HUES64 (cell line): ENCODE results near the gene FAM114A1.
A peak's percentile ranks its signal among the peaks of the same experiment; 100 is the strongest.

Experiments used
- H3K27ac ChIP-seq: 2 replicates; pipeline ENCODE4 v1.7.0; 2013; ENCODE audit warnings: low read depth, low read length, inconsistent platforms
- H3K27me3 ChIP-seq: 2 replicates; pipeline ENCODE4 v1.6.1; 2013; ENCODE audit warnings: mild to moderate bottlenecking, low read length; ENCODE audit not compliant: insufficient read depth
- H3K36me3 ChIP-seq: 2 replicates; pipeline ENCODE4 v1.6.1; 2013; ENCODE audit warnings: mild to moderate bottlenecking, low read length; ENCODE audit not compliant: insufficient read depth
- H3K4me1 ChIP-seq: 2 replicates; pipeline ENCODE4 v1.6.1; 2013; ENCODE audit warnings: mild to moderate bottlenecking, low read length, moderate library complexity; ENCODE audit not compliant: insufficient read depth
- H3K4me3 ChIP-seq: 2 replicates; pipeline ENCODE4 v1.5.1; 2013; ENCODE audit warnings: mild to moderate bottlenecking, low read length, moderate library complexity
- H3K9ac ChIP-seq: 2 replicates; pipeline ENCODE4 v1.6.1; 2013; ENCODE audit warnings: mild to moderate bottlenecking, low read depth, low read length
- H3K9me3 ChIP-seq: 2 replicates; pipeline ENCODE4 v1.6.1; 2013; ENCODE audit warnings: low read depth, low read length; ENCODE audit not compliant: insufficient read depth
- WGBS: fragments of 150-250, 120-280 bp; methylation state at CpG from one replicate; pipeline ENCODE4 v1.1.7; 2013; ENCODE audit warnings: missing lambda C conversion rate; 5-methylcytosine and 5-hydroxymethylcytosine counted together

FAM114A1 gene

GRCh38 chr4:38832624-38833528 is 34.7 kb upstream of the FAM114A1 start:
- Histone ChIP-seq H3K9ac (no peak overlapping the region), H3K27ac (no peak overlapping the region), H3K9me3 (peaks cover 5% of the 10 kb centered on the region; the same call in 1 of the 2 replicates), H3K36me3 (no peaks in the 10 kb centered on the region), H3K4me3 (no peak overlapping the region), H3K27me3 (no peaks in the 10 kb centered on the region), H3K4me1 (no peaks in the 10 kb centered on the region)
- WGBS: 91% methylated on average over 7 of the region's 7 CpGs

DNA sequence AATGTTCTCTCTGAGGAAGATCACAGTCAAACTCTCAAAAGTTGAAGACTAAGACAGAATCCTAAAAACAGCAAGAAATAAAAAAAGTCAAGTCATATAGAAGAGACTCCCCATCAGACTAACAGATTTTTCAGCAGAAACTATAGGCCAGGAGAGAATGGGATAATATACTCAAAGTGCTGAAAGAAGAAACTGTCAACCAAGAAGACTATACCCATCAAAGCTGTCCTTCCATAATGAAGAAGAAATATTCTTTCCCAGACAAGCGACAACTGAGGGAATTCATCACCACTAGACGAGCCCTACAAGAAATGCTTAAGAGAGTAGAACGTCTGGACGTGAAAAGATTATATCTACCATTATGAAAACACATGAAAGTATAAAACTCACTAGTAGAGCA is 33.0 kb upstream of the FAM114A1 start:
- no peaks in the 10 kb centered on the region for H3K27me3 ChIP-seq
- H3K4me1 ChIP-seq: no peaks in the 10 kb centered on the region
- H3K9me3 ChIP-seq: peaks cover 5% of the 10 kb centered on the region; the same call in 1 of the 2 replicates
- H3K27ac ChIP-seq: no peak overlapping the region
- H3K9ac ChIP-seq: no peak overlapping the region
- H3K4me3 ChIP-seq: no peak overlapping the region
- 91% methylated on average over 2 of the region's 4 CpGs for WGBS
- no peaks in the 10 kb centered on the region for H3K36me3 ChIP-seq

DNA sequence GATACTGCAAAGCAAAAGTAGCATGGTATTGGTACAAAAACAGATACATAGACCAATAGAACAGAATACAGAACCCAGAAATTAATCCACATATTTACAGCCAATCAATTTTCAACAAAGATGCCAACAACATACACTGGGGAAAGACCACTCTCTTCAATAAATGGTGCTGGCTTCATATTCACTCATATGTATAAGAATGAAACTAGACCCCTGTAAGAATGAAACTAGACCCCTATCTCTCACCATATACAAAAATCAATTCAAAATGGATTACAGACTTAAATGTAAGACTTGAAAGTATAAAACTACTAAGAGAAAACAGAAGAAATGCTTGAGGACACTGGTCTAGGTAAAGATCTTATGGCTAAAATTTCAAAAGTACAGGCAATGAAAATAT is 30.3 kb upstream of the FAM114A1 start:
- Histone ChIP-seq H3K9ac (no peak overlapping the region), H3K9me3 (0 out of 2 replicates have a peak, but pooled peaks cover 5% of the 10 kb centered on the region), H3K27ac (no peak overlapping the region), H3K36me3 (no peaks in the 10 kb centered on the region), H3K27me3 (no peaks in the 10 kb centered on the region), H3K4me1 (no peaks in the 10 kb centered on the region), H3K4me3 (no peak overlapping the region)

GRCh38 chr4:38837849-38838248 is 29.8 kb upstream of the FAM114A1 start:
- no peak overlapping the region for H3K9ac ChIP-seq
- no CpG with 5 or more reads among the region's 2 CpGs for WGBS
- no peaks in the 10 kb centered on the region for H3K36me3 ChIP-seq
- H3K4me1 ChIP-seq: no peaks in the 10 kb centered on the region
- H3K27ac ChIP-seq: no peak overlapping the region
- H3K9me3 ChIP-seq: 0 out of 2 replicates have a peak, but pooled peaks cover 5% of the 10 kb centered on the region
- no peak overlapping the region for H3K4me3 ChIP-seq
- H3K27me3 ChIP-seq: no peaks in the 10 kb centered on the region

DNA sequence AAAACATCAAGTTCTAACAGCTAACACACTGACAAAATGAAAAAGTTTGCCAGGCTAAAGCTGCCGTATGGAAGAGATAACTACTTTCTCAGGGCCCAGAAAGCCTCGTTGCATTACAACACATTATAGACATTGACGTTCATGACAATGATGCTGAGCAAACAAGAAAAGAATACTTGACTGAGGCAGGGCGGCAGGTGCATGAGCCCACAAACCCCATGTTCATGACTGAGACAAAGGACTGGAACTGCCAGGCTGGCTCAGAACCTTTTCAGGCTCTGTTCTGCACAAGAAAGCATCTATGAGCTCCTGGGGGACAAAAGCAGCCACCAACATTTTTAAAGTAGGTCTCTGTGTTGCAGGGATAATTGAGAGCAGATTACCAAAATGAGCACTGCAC is 24.6 kb upstream of the FAM114A1 start:
- H3K4me1 ChIP-seq: no peaks in the 10 kb centered on the region
- H3K27ac ChIP-seq: no peak overlapping the region

DNA sequence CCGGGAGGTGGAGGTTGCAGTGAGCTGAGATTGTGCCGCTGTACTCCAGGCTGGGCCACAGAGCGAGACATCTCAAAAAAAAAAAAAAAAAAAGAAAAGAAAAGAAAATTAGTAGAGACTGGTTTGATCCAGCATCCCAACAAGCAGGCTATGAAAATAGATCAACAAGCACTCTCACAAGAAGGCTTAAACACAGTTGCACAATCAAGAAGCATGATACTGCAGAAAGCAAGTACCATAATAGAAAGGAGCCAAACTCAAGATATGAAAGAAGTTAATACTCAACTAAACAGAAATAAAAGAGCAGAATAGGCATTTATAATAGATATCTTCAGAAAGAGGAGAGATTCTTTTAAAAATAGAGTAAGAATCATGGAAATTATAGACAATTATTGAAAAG is 21.6 kb upstream of the FAM114A1 start:
- no peaks in the 10 kb centered on the region for H3K4me1 ChIP-seq
- WGBS: 98% methylated on average over 2 of the region's 3 CpGs
- no peaks in the 10 kb centered on the region for H3K27me3 ChIP-seq
- H3K27ac ChIP-seq: no peak overlapping the region
- H3K4me3 ChIP-seq: no peak overlapping the region
- H3K9me3 ChIP-seq: peaks cover 3% of the 10 kb centered on the region; the same call in 1 of the 2 replicates
- H3K36me3 ChIP-seq: no peaks in the 10 kb centered on the region
- H3K9ac ChIP-seq: no peak overlapping the region

More for the DNA sequence above, 24.6 kb upstream of the FAM114A1 start:
- WGBS: 85% methylated on average over 4 of the region's 4 CpGs
- H3K27me3 ChIP-seq: no peaks in the 10 kb centered on the region
- H3K36me3 ChIP-seq: no peaks in the 10 kb centered on the region
- peaks cover 3% of the 10 kb centered on the region; the same call in 1 of the 2 replicates for H3K9me3 ChIP-seq
- no peak overlapping the region for H3K4me3 ChIP-seq
- H3K9ac ChIP-seq: no peak overlapping the region

DNA sequence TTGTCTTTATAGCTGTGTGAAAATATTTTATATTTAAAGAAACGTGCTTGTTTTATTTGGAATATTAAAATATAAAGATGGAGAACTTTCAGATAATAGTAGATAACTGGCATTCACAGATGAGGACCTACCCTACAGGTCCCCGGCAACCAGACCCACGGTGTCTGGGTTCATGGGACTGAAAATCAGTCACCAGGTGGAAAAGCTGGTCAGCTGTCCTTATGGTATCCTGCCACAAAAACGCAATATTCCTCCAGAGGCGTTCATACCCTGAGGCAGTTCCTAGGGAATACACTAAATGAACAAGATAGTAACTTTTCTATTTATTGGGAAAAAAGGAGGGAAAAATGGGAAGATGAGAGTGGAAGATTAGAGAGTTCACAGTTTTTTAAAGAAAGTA is 12.1 kb upstream of the FAM114A1 start:
- Histone ChIP-seq H3K9me3 (no peaks in the 10 kb centered on the region), H3K4me3 (no peak overlapping the region), H3K4me1 (peaks cover 13% of the 10 kb centered on the region; the same call in 1 of the 2 replicates), H3K27me3 (no peaks in the 10 kb centered on the region), H3K9ac (no peak overlapping the region), H3K27ac (no peak overlapping the region), H3K36me3 (no peaks in the 10 kb centered on the region)
- 93% methylated on average over 5 of the region's 5 CpGs for WGBS

DNA sequence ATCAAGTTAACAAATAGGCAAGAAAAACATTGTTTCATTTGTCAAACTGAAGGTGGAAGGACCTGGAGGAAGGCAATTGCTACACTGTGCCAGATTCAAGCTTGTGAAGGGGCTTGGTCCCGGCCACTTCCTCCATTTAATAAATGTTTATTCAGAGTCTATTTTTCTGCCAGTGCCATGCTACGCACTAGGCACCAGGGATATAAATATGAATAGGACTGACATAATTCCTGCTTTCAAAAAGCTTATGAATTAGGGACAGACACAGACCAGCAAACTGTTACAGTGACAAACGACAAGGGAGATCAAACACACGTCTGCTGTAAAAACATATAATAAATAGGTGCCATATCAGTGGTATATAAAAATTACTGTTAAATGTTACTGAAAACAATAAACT is 11.6 kb upstream of the FAM114A1 start:
- H3K4me3 ChIP-seq: no peak overlapping the region
- H3K27ac ChIP-seq: no peak overlapping the region
- no peak overlapping the region for H3K9ac ChIP-seq

GRCh38 chr4:38856524-38857337 is 10.9 kb upstream of the FAM114A1 start, which contains the start of gene TLR6:
TSS of gene TLR6 (minus strand) at chr4:38856817. CDS start at chr4:38829473, 27,344 bp downstream.
- 37% methylated on average over 7 of the region's 8 CpGs for WGBS
- Histone ChIP-seq H3K9ac (peak within 1 kb of the TSS; percentile 12; the same call in 1 of the 2 replicates), H3K4me3 (no peak within 1 kb of the TSS)

More for the DNA sequence above, 11.6 kb upstream of the FAM114A1 start:
- H3K4me1 ChIP-seq: peaks cover 13% of the 10 kb centered on the region; the same call in 1 of the 2 replicates
- 86% methylated on average over 3 of the region's 4 CpGs for WGBS
- H3K27me3 ChIP-seq: no peaks in the 10 kb centered on the region
- no peaks in the 10 kb centered on the region for H3K36me3 ChIP-seq
- H3K9me3 ChIP-seq: no peaks in the 10 kb centered on the region

DNA sequence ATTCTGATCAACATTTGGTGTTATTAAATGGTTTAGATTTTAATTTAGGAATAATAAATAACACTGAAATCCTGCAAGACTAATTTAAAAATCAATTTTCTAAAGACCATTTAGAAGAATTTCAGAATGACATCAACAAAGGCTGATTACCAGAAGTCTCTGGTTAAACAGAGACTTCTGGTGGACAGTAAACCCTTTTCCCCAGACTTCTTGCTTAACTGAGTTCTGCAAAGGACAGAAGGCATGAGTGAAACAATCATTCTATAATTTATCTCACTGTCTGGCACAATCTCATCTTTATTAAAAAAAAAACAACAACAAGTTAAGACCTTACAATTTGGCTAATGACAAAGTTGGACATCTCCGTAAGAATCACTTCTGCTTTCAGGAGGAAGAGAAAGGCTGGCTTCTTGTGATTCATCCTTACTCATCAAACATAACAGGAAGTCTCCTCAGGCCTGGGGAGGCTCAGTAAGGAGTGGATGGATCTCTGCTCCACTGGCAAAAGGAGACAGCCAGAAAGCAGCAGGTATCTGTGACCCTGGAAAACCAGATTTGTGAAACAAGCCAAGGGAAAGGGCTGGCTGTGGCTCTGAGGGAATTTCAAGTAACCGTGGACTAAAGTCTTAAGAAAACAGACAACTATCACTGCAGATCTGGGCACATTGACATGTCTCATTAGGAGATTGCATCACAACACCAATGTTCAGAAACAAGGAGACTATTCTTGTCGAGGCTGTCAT is 10.1 kb upstream of the FAM114A1 start:
- Histone ChIP-seq H3K4me1 (peaks cover 13% of the 10 kb centered on the region; the same call in 1 of the 2 replicates), H3K9me3 (no peaks in the 10 kb centered on the region), H3K36me3 (no peaks in the 10 kb centered on the region), H3K27me3 (no peaks in the 10 kb centered on the region), H3K9ac (no peak overlapping the region), H3K4me3 (no peak overlapping the region), H3K27ac (peak overlapping the region; percentile 24; the same call in 1 of the 2 replicates)
- 75% methylated on average over 3 of the region's 3 CpGs for WGBS

More at GRCh38 chr4:38856524-38857337, 10.9 kb upstream of the FAM114A1 start, which contains the start of gene TLR6:
- Histone ChIP-seq H3K27ac (peak within 1 kb of the TSS; percentile 24; the same call in 1 of the 2 replicates), H3K36me3 (no peaks in the 10 kb centered on the region), H3K9me3 (no peaks in the 10 kb centered on the region), H3K4me1 (peaks cover 13% of the 10 kb centered on the region; the same call in 1 of the 2 replicates), H3K27me3 (no peaks in the 10 kb centered on the region)
